Coronary artery (tissue), 2 donors: Measurements from ENCODE around the gene IYD.

Experiments
- DNase-seq: peaks from one replicate; pipeline ENCODE4 v3.0.0-alpha.2; 2017; ENCODE audit warnings: low spot score
- H3K27ac ChIP-seq, 2 donors: fragments of 200-600 bp; sonication (generic); one replicate each; pipeline ENCODE4 v1.5.1; 2016 to 2019
- H3K4me3 ChIP-seq: fragments of 200-600 bp; sonication (generic); 2 replicates; pipeline ENCODE4 v1.5.1; 2016; ENCODE audit warnings: mild to moderate bottlenecking, moderate library complexity
- CTCF ChIP-seq: fragments of 200-600 bp; sonication (generic); IDR thresholded peaks from one replicate; pipeline ENCODE4 v1.5.1; 2019; ENCODE audit warnings: antibody characterized with exemption

The IYD gene

GRCh38 chr6:150349546-150349945, 19.3 kb upstream of the IYD start:
- no peak overlapping the region for H3K4me3 ChIP-seq
- TF ChIP-seq CTCF: no peak
- no peak overlapping the region for H3K27ac ChIP-seq
- no peak for DNase-seq

DNA sequence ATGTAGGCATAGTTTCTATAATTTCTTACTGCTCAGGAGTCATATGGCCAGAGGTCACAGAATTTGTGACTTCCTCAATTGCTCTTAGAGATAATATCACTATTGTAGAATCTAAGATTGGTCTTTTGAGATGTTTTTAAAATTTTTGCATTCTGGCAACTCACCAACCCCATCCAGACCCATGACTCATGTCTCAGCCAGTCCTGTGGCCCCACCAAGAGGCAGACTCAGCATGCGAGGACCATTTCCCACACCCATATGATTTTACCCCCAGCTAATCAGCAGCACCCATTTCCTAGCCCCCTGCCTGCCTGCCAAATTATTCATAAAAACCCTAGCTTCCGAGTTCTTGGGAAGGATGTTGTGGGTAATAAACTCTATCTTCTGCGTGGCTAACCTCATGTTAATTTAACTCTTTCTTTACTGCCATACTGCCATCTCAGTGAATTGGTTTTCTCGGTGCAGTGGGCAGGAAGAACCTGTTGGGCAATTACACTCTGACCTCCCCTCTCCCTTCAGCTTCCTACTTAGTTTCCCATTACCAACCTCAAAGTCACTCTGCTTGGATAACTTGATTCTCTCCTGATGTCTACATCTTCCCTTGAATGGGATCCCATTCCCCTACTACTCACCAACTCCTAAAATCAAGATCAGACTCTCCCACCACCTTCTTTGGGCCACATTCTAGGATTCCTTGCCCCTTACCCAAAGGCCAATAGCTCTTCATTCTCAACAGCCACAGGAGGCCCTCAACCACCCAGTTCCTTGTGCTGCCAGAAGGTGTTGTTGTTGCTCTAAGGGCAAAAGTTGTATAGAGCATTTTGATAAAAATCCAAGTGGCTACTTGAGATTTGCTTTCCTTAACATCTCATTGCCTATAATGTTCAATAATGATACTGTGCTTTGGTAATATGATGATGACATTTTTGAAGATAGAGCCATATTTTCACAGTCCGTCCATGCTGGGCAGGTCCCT, 16.2 kb upstream of the IYD start:
- TF ChIP-seq CTCF: no peak
- no peak for DNase-seq
- no peak overlapping the region for H3K4me3 ChIP-seq
- no peak overlapping the region for H3K27ac ChIP-seq

- Histone ChIP-seq H3K4me3 (no peak overlapping the region), H3K27ac (no peak overlapping the region)
- DNase-seq: no peak
- no peak for TF ChIP-seq CTCF
Measured at GRCh38 chr6:150353445-150353844, 15.4 kb upstream of the IYD start.

- no peak for TF ChIP-seq CTCF
Measured at GRCh38 chr6:150354754-150355571, 13.8 kb upstream of the IYD start.

DNA sequence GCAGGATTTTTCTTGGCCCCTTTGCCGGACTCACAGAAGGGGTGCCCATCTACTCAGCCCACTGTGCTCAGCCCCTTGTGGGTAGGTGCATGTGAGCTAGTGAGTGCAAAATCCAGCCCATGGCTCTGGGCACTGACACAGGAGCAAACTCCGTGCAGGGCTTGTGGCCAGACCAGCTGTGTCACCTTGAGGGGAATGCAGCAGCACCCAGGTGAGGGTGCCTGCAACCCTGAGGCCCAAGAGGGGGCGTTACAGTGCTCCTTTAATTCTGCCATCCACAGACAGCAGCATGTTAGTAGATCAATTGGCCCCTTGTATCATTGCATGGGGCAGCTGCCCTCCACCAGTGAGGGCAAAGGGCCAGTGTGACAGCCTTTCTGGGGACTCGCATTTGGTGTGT, 12.9 kb upstream of the IYD start:
- Histone ChIP-seq H3K4me3 (no peak overlapping the region), H3K27ac (no peak overlapping the region)
- TF ChIP-seq CTCF: no peak
- no peak for DNase-seq

More at GRCh38 chr6:150354754-150355571, 13.8 kb upstream of the IYD start:
- Histone ChIP-seq H3K27ac (no peak overlapping the region), H3K4me3 (no peak overlapping the region)
- DNase-seq: no peak

DNA sequence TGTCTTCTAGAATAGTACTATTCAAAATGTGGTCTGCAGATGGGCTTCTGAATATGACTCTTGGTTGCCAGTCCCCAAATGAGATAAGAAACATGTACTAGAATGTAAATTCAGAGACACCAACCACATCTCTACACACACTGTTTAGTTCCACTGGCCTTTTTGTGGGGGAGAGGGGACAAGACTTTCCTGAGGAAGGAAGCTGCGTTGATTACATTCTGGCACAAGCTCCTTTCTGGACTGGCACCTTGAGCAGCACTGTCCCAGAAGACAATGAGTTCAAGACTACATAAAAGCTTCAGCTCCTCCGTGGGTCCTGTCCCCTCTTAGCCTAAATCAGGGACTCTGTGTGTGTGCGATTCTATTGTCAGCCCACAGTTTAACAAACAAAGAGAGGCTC, 6.9 kb upstream of the IYD start:
- Histone ChIP-seq H3K4me3 (no peak overlapping the region), H3K27ac (no peak overlapping the region)
- no peak for TF ChIP-seq CTCF
- no peak for DNase-seq
